ENCODE measurements around the gene C18orf63.
"Not testable (repeated sequence)": the region's sequence is repeated elsewhere in the genome, so short reads cannot be mapped to it uniquely, and the experiment has no call there.

Gene C18orf63

DNA sequence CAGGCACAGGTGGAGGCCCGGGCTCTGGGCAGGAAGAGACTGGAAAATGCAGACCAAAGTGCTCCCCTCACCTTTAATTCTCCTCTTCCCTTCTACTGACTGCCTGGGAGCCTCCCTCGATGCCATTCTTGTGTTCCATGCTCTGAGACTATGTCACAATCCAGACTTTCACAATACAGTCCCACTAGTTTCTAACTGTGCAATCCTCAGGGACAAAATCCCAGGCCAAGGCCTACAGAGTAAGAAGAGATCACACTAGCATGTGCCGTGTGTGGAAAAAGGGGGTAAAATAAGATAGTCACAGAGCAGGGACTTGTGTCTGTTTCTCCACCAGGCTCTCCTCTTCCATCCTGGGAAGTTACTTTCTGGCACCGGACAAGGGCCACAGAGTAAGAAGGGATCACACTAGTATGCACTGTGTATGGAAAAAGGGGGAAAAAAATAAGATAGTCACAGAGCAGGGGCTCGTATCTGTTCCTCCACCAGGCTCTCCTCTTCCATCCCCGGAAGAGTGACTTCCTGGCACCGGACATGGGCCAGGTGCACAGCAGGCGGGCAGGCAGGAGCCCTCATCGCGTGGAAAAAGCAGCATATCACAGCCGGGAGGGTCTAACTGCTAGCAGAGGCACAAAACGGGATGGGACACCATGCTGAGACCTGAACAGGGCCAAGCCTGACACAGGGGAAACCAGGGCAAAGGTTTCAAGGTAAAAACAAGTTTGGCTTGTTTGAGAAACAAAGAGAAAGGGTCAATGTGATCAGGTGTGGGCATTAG is 33.5 kb upstream of the C18orf63 start:
- no peaks in the 10 kb centered on the region for H3K9me3 Mint-ChIP-seq
- peak overlapping the region in 1 of 2 donors; percentile 43 for H3K4me3 Mint-ChIP-seq
- H3K4me1 Mint-ChIP-seq (ENCODE audit: low read depth in 2 of 2) = peaks cover 23 to 36% of the 10 kb centered on the region in 2 donors
- ATAC-seq (replicated peaks) = no peak
- peak overlapping the region; percentile 70 to 75 for H3K27ac Mint-ChIP-seq
- H3K36me3 Mint-ChIP-seq (ENCODE audit: insufficient read depth) = no peaks in the 10 kb centered on the region
- DNase-seq = no peak
- H3K27me3 Mint-ChIP-seq = no peaks in the 10 kb centered on the region

- ATAC-seq (replicated peaks) = peak; percentile 92
- peak overlapping the region; percentile 29 to 75 for H3K27ac Mint-ChIP-seq
Measured at GRCh38 chr18:74282755-74283554, 32.7 kb upstream of the C18orf63 start.

GRCh38 chr18:74283646-74284045 is 32.0 kb upstream of the C18orf63 start:
- Mint-ChIP-seq H3K27me3 (no peaks in the 10 kb centered on the region), H3K36me3 (ENCODE audit: insufficient read depth) (no peaks in the 10 kb centered on the region), H3K27ac (peak overlapping the region in 1 of 2 donors; percentile 75), H3K4me3 (no peak overlapping the region), H3K4me1 (ENCODE audit: low read depth in 2 of 2) (peaks cover 27 to 44% of the 10 kb centered on the region in 2 donors), H3K9me3 (no peaks in the 10 kb centered on the region)
- DNase-seq (no peak), ATAC-seq (replicated peaks) (no peak)

More at GRCh38 chr18:74282755-74283554, 32.7 kb upstream of the C18orf63 start:
- no peaks in the 10 kb centered on the region for H3K36me3 Mint-ChIP-seq (ENCODE audit: insufficient read depth)
- no peaks in the 10 kb centered on the region for H3K27me3 Mint-ChIP-seq
- DNase-seq = no peak
- no peaks in the 10 kb centered on the region for H3K9me3 Mint-ChIP-seq
- peak overlapping the region in 1 of 2 donors; percentile 43 for H3K4me3 Mint-ChIP-seq
- H3K4me1 Mint-ChIP-seq (ENCODE audit: low read depth in 2 of 2) = peaks cover 27 to 39% of the 10 kb centered on the region in 2 donors

- no peaks in the 10 kb centered on the region for H3K36me3 Mint-ChIP-seq (ENCODE audit: insufficient read depth)
- H3K9me3 Mint-ChIP-seq = no peaks in the 10 kb centered on the region
- no peaks in the 10 kb centered on the region for H3K27me3 Mint-ChIP-seq
- peaks cover 27 to 44% of the 10 kb centered on the region in 2 donors for H3K4me1 Mint-ChIP-seq (ENCODE audit: low read depth in 2 of 2)
- DNase-seq (no peak), ATAC-seq (replicated peaks) (no peak)
- no peak overlapping the region for H3K4me3 Mint-ChIP-seq
- peak overlapping the region in 1 of 2 donors; percentile 33 for H3K27ac Mint-ChIP-seq
Measured at GRCh38 chr18:74284191-74284979, 31.3 kb upstream of the C18orf63 start.

DNA sequence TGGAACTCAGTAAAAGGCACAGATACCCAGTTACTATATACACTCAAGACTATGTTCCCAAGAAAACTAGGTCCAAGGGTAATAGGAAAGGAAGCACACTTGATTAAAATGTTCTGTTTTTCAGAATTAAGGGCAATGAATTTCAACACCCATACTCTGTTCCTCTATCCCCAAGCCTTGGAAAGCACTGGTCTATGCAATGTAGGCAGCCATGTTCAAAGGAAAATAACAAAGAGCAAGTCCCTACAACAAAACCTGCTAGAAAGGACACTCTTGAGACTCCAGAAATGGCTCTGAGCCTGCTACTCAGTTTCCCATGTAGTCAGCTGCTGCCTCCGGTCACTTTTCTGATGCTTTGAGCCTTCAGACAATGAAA is 30.7 kb upstream of the C18orf63 start:
- no peak overlapping the region for H3K4me3 Mint-ChIP-seq
- H3K27ac Mint-ChIP-seq = peak overlapping the region in 1 of 2 donors; percentile 33
- H3K4me1 Mint-ChIP-seq (ENCODE audit: low read depth in 2 of 2) = peaks cover 27 to 44% of the 10 kb centered on the region in 2 donors
- DNase-seq (no peak), ATAC-seq (replicated peaks) (no peak)
- no peaks in the 10 kb centered on the region for H3K36me3 Mint-ChIP-seq (ENCODE audit: insufficient read depth)
- no peaks in the 10 kb centered on the region for H3K9me3 Mint-ChIP-seq
- no peaks in the 10 kb centered on the region for H3K27me3 Mint-ChIP-seq

DNA sequence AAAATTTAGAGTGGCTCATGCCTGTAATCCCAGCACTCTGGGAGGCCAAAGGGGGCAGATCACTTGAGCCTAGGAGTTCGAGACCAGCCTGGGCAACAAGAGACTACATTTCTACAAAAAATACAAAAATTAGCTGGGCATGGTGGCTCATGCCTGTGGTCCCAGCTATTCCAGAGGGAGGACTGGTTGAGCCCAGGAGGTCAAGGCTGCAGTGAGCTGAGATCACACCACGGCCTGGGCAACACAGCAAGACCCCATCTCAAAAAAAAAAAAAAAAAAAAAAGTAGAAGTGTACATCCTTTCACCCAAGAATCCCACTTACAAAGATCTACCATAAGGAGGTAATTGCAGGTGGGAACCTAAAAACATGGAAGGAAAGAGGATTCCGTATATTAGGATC is 30.1 kb upstream of the C18orf63 start:
- not testable (repeated sequence) for DNase-seq; H3K36me3 Mint-ChIP-seq (ENCODE audit: insufficient read depth); ATAC-seq (replicated peaks); H3K27me3 Mint-ChIP-seq; H3K4me3 Mint-ChIP-seq; H3K9me3 Mint-ChIP-seq
- Mint-ChIP-seq H3K4me1 (ENCODE audit: low read depth in 2 of 2) (peaks cover 27 to 43% of the 10 kb centered on the region in 2 donors), H3K27ac (peak overlapping the region in 1 of 2 donors; percentile 33)

DNA sequence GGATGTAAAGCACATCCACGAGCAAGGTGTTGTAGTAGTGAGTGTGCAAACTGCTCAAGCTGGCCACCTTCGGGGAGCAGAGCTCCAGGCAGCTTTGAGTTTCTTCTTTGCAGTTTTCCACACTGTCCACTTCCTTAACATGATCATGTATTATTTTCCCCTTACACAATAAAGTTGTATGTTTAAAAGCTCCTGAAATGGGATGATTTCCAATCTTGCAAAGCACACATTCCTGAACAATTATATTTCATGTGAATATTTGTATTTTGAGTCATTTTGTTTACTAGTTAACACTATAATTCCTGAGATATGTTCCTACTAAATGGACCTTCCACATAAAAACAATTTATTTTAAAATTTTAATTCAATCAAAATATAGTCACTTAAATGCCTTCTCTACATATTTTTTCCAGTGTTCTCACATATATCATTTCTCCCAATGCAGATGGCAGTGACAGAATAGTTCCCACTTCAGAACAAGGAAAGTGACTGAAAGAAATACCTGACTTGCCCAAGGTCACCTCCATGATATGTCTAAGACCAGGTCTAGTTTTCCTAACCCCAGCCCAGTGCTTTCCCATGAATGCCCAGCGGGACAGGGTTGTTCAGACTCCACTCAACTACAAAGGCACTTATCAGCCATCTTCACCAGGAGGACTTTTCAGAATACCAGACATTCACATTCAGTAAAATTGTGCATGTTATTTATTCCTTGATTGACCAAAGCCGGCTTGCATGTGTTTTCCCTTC is 29.4 kb upstream of the C18orf63 start:
- Mint-ChIP-seq H3K36me3 (ENCODE audit: insufficient read depth) (no peaks in the 10 kb centered on the region), H3K27me3 (no peaks in the 10 kb centered on the region), H3K9me3 (no peaks in the 10 kb centered on the region), H3K4me3 (no peak overlapping the region), H3K27ac (no peak overlapping the region), H3K4me1 (ENCODE audit: low read depth in 2 of 2) (peaks cover 20 to 37% of the 10 kb centered on the region in 2 donors)
- ATAC-seq (replicated peaks) (no peak), DNase-seq (no peak)

DNA sequence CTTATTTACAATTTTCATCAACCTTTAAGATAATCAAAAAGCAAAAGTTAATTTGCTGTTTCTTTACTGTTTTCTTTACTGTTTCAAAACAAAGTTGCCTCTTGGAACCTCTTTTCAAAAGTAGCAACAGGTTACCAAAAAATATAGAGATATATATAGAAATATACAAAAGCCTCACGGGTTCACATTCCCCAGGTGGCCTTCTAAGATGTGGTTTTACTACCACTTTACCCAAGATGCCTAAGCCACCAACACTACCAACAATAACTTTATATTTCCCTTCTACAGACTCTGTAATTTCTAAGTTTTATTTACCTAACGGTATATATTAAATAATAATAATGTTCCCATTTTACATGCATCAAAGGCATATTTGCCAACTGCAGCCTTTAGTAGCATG is 28.8 kb upstream of the C18orf63 start:
- no peak for ATAC-seq (replicated peaks)
- no peak overlapping the region for H3K4me3 Mint-ChIP-seq
- no peak for DNase-seq
- no peaks in the 10 kb centered on the region for H3K27me3 Mint-ChIP-seq
- H3K36me3 Mint-ChIP-seq (ENCODE audit: insufficient read depth) = peaks cover 5% of the 10 kb centered on the region
- no peak overlapping the region for H3K27ac Mint-ChIP-seq
- H3K9me3 Mint-ChIP-seq = no peaks in the 10 kb centered on the region
- H3K4me1 Mint-ChIP-seq (ENCODE audit: low read depth in 2 of 2) = peaks cover 18 to 35% of the 10 kb centered on the region in 2 donors

DNA sequence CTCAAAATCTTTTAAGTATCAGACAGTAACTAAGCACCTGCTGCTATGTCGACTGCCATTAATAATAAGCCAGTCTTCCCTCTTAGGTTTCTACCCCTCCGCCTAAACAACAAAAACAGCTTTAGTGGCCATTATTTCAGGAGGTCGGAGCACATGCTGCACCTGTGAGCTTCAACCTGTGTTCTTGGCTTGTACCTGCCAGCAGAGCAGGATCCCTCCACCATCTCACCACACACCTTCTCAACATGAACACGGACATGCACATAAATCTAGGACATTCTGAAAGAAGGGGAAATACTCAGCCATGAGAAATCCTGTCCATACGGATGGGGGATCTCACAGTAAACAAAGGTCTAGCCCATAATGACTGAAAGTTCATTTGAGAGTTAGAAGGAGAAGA is 27.6 kb upstream of the C18orf63 start:
- peaks cover 7% of the 10 kb centered on the region for H3K36me3 Mint-ChIP-seq (ENCODE audit: insufficient read depth)
- H3K9me3 Mint-ChIP-seq = no peaks in the 10 kb centered on the region
- ATAC-seq (replicated peaks) (no peak), DNase-seq (no peak)
- no peak overlapping the region for H3K4me3 Mint-ChIP-seq
- no peak overlapping the region for H3K27ac Mint-ChIP-seq
- H3K4me1 Mint-ChIP-seq (ENCODE audit: low read depth in 2 of 2) = peaks cover 15 to 25% of the 10 kb centered on the region in 2 donors
- no peaks in the 10 kb centered on the region for H3K27me3 Mint-ChIP-seq

GRCh38 chr18:74288730-74289129 is 26.9 kb upstream of the C18orf63 start:
- Mint-ChIP-seq H3K9me3 (no peaks in the 10 kb centered on the region), H3K4me1 (ENCODE audit: low read depth in 2 of 2) (peaks cover 10 to 19% of the 10 kb centered on the region in 2 donors), H3K27me3 (no peaks in the 10 kb centered on the region), H3K27ac (no peak overlapping the region), H3K4me3 (no peak overlapping the region), H3K36me3 (ENCODE audit: insufficient read depth) (peaks cover 11% of the 10 kb centered on the region)
- no peak for DNase-seq
- no peak for ATAC-seq (replicated peaks)

DNA sequence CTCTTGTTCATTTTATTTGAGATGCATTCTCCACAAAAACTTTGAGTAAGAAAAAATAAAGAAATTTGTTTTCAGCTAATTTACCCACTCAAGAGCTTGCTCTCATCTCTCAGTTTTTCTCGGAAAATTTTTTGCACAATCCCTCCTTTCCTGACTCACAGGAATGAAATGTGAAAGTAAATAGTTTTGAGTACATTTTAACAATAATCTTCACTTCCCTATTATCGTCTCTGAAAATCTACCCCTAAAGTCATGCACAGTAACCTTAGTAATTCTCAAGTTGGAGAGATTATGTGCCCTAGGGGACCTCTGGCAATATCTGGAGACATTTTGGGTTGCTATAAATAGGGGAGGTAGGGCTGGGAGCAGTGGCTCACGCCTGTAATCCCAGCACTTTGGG is 26.5 kb upstream of the C18orf63 start:
- H3K4me3 Mint-ChIP-seq = no peak overlapping the region
- no peaks in the 10 kb centered on the region for H3K27me3 Mint-ChIP-seq
- no peak for DNase-seq
- H3K27ac Mint-ChIP-seq = no peak overlapping the region
- H3K4me1 Mint-ChIP-seq (ENCODE audit: low read depth in 2 of 2) = peaks cover 10 to 19% of the 10 kb centered on the region in 2 donors
- peaks cover 11% of the 10 kb centered on the region for H3K36me3 Mint-ChIP-seq (ENCODE audit: insufficient read depth)
- H3K9me3 Mint-ChIP-seq = no peaks in the 10 kb centered on the region
- no peak for ATAC-seq (replicated peaks)

DNA sequence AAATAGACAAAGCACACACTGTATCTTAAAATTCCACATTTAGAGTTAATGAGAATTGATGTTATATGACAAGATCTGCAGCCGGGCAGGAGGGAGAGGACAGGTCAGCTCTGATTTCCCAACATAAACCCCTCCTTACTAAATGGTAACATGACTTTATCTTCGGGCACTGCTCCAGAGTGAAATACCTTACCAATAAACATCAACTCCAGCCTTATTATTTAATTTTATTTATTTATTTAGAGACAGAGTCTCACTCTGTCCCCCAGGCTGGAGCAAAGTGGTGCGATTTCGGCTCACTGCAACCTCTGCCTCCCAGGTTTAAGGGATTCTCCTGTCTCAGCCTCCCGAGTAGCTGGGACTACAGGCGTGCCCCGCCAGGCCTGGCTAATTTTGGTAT is 25.6 kb upstream of the C18orf63 start:
- peaks cover 10 to 12% of the 10 kb centered on the region in 2 donors for H3K4me1 Mint-ChIP-seq (ENCODE audit: low read depth in 2 of 2)
- H3K27me3 Mint-ChIP-seq = no peaks in the 10 kb centered on the region
- ATAC-seq (replicated peaks) (no peak), DNase-seq (no peak)
- H3K27ac Mint-ChIP-seq = no peak overlapping the region
- H3K36me3 Mint-ChIP-seq (ENCODE audit: insufficient read depth) = peaks cover 11% of the 10 kb centered on the region
- peak overlapping the region in 1 of 2 donors; percentile 90 for H3K4me3 Mint-ChIP-seq
- H3K9me3 Mint-ChIP-seq = no peaks in the 10 kb centered on the region

Measured in effector memory CD8-positive, alpha-beta T cell (primary cell).